GM10847 (cell line): ENCODE measurements around the gene MGAT4B.

Experiments used
- POLR2A ChIP-seq: IDR thresholded peaks from 2 replicates; pipeline ENCODE4 v1.6.1; 2011; ENCODE audit not compliant: insufficient read length; ENCODE audit errors: extremely low read depth

MGAT4B gene

DNA sequence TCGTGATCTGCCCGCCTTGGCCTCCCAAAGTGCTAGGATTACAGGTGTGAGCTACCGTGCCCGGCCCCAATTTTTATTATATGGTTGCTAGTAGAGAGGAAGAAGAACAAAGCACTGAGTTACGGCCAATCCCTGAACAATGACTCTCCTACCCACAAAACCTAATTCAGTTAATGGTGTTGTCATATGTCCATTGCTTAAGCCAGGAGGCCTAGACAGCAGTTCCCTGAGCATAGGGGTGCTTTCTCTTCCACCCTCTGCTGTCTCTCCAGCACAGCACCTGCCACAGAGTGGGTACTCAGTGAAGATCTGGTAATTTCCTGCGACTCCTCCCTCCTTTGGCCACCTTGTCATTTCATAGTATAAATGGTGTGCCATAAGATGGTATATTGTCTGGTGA lies 34.3 kb downstream of the MGAT4B start:
- no peak for TF ChIP-seq POLR2A

DNA sequence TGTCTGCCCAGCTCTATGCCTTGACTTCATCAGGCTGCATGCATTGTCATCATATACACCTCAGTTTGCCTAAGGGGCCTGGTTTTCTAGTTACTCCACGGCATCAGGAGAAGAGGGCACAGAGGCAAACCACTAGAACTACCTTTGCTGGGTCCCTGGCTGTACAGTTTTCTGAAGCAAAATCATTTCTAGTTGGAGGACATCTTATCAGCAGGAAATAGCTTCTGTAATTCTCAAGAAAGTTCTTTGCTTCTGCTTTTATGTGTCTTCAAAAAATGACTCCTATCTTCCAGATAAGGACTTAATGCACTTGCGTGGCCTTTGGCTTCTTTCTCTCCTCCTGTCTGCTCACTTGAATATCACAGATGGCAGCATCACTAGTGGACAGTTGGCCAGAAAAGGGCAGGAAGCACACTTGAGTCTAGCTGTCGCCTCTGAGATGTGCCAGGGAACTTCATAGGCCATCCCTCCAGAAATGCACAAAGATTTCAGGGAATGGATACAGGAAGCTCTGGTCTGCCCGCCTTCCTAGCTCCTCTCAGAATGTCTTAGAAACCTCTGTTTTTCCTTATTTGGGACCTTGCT lies 35.3 kb downstream of the MGAT4B start:
- no peak for TF ChIP-seq POLR2A

DNA sequence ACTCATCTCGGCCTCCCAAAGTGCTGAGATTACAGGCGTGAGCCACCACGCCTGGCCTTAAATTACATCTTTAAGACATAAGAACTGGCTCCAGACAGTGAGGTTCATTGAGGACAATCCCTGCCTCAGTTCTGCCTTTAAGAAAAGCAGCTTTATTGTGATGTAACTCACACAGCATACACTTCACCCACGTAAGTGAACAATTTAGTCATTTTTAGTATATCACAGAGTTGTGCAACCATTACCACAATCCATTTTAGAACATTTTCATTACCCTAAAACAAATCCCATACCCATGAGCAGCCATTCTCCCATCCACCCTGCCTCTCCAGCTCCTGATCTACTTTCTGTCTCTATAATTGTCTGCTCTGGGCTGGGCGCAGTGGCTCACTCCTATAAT lies 36.9 kb downstream of the MGAT4B start:
- no peak for TF ChIP-seq POLR2A

DNA sequence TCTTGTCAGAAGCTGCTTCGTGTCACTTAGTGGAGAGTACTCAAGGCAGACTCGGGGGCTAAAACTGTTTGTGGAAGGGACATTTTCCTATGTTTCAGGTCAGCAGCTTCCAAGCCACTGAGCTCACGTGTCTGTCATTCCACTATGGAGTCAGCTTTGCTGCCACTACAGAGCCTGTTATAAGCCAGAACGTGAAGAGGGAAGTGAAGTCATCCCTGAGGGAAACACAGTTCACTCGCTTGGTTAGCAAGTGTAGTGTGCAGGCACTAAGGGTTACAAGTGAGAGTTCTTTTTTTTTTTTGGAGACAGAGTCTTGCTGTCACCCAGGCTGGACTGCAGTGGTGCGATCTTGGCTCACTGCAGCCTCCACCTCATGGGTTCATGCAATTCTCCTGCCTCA lies 37.4 kb downstream of the MGAT4B start:
- no peak for TF ChIP-seq POLR2A

DNA sequence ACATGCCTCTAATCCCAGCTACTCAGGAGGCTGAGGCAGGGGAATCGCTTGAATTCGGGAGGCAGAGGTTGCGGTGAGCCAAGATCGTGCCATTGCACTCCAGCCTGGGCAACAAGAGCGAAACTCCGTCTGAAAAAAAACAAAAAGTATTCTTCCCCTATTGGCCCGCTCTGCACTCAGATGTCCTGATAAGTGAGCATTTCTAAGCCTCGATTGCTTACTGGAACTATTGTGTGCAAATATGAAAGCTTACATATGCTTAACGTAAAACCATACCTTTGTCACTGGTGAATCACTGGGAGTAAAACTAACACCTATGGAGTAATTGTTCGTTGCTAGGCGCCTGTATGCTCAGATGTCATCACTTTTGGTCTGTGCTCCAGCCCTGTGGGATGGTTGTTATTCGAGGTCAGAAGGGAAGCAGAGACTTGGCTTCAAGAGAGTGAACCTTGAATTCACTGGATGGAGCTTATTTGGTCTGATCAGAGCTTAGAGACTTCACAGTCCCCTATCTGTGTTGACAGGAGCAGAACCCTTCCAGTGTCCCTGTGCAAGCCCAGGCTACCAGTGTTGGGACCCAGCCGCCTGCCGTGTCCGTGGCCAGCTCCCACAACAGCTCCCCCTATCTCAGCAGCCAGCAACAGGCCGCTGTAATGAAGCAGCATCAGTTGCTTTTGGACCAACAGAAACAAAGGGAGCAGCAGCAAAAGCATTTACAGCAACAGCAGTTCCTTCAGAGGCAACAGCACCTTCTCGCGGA lies 38.2 kb downstream of the MGAT4B start:
- no peak for TF ChIP-seq POLR2A

DNA sequence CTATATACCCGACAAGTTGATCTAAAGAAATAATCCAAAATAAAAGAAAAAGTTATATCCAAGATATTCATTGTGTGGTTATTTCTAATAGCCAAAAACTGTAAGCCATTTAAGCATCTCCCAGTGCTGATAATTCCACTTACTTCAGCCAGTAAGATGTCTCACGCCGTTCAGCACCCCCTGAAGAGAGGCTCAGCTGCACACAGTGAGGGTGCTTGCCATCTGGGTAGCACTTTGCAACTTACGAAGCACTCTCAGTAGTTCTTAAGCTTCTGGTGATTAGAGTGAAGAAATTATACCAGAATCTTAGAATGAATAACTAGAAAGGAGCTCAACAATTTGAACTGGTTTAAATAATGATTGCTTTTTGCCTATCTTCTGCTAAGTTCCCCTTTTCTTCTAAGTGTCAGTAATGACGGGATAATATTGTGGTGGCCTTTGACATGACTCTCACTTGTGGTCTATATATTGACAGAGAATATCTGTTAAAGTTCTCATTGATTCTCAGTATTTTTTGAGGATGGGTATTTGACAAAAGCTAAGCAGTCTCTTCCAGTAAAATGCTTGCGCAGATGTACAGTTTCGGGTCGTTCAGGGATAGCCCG lies 39.1 kb downstream of the MGAT4B start:
- TF ChIP-seq POLR2A = no peak

DNA sequence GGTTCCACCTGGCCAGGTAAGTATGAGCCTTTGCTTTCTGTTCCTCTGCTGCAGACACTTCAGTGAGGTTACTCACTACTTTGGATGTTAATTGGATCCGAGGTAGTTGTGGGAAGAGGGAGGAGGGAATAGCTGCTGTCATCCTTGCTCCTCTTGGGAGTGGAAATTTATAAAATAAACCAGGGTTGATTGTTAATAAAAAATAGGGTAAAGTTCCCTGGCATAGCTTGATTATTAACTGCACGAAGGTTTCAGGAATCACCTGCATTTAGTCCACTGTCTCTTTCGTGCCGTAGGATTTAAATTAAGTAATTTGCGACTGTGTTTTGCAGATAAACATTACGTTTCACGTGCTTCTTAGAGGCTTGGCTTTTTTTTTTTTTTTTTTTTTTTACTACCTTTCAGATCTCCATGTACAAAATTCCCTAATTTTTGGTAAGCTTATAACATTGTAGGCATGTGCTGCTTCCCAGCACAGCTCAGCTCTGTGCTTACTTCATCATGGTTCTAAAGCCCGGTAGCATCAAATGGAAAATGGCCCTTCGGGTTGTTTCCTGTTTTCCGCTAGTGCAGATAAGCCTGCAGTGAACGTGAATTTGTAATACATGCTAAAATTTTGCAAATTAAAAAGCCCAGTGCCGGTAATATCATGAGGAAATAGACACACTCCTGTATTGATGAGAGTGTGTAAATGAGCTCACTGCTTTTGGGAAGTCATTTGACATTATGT lies 39.8 kb downstream of the MGAT4B start:
- TF ChIP-seq POLR2A = no peak

DNA sequence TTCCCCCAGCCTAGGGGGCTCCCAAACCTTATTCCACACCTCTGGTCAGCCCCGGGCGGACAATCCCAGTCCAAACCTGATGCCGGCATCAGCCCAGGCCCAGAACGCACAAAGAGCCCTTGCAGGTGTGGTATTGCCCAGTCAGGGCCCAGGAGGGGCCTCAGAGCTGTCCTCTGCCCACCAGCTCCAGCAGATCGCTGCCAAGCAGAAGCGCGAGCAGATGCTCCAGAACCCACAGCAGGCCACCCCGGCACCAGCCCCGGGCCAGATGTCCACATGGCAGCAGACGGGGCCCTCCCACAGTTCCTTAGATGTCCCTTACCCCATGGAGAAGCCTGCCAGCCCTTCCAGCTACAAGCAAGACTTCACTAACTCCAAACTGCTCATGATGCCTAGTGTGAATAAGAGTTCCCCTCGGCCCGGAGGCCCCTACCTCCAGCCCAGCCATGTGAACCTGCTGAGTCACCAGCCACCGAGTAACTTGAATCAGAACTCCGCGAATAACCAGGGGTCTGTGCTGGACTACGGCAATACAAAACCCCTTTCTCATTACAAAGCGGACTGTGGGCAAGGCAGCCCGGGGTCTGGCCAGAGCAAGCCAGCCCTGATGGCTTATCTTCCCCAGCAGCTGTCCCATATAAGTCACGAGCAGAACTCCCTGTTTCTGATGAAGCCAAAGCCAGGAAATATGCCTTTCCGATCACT lies 40.5 kb downstream of the MGAT4B start:
- no peak for TF ChIP-seq POLR2A

DNA sequence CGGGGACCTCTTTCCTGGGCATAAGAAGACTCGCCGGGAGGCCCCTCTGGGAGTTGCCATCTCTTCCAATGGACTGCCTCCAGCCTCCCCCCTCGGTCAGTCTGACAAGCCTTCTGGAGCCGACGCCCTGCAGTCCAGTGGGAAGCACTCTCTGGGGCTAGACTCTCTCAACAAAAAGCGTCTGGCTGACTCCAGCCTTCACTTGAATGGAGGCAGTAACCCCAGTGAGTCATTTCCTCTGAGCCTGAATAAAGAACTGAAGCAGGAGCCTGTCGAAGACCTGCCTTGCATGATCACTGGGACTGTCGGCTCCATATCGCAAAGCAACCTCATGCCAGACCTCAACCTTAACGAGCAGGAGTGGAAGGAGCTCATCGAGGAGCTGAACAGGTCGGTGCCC lies 41.3 kb downstream of the MGAT4B start:
- TF ChIP-seq POLR2A = no peak

DNA sequence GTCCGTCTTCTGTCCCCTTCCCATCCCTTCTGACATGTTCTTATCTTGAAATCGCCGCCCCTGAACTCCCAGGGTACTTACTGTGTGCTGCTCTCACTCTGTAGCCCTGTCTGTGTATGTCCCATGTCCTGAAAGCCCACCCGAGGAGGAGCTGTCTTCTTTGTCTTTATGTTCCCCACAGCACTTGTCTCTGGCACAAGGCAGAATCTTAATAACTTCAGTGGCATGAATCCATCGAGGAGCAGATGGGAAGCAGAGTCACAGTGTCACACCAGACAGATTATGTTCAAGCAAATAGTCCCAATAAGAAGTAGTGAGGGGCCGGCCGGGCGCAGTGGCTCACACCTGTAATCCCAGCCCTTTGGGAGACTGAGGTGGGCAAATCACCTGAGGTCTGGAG lies 42.6 kb downstream of the MGAT4B start:
- TF ChIP-seq POLR2A = no peak

DNA sequence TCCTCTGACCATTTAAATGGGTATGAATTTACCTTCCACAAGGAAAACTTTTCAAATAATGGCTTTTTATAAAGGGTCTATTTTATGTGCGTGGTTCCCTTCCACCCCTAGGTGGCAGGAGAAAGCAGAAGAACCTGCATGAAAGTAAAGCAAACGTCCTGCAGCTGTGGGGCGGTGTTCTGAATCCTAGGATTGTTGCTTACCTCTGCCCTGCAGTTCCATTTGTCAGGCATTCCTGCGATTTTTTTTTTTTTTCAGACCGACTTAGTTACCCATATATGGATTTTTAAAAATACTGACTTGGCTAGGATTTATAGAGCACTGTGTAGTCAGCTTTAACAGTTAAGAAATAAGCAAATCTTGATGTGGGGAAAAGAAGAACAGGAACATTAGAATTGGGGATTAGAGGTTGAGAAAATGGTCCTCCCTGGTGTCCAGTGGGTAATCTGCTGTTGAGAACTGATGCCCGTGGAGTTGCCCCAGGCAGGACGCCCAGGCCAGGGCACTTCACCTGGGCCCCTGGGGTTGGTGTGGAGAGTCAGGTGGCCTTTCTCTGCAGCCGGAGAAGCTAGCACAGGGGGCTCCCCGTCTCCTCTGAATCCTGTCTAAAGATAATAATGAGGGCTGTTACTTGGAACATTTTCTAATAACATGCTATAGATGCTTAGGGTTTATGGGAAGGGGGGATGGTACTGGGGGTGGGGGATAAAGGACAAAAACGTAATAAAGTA lies 43.3 kb downstream of the MGAT4B start:
- no peak for TF ChIP-seq POLR2A

DNA sequence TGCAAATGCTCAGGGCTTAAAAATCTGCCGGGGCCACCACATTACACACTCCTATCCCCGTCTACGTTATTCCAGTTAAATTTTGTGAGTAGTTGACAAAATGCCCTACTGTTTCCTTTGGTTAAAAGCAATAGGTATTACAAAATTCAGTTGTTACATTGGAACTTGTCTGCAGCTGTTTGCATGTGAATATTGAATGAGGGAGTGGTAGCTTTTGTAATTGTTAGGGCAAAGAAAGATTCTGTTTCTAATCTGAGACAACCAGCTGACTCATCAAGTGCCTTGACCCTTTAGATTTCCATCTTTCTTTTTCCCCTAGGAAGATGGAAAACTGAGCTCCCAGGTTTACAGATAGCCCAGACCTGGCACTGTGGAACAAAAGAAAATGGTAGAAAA lies 43.9 kb downstream of the MGAT4B start:
- no peak for TF ChIP-seq POLR2A

DNA sequence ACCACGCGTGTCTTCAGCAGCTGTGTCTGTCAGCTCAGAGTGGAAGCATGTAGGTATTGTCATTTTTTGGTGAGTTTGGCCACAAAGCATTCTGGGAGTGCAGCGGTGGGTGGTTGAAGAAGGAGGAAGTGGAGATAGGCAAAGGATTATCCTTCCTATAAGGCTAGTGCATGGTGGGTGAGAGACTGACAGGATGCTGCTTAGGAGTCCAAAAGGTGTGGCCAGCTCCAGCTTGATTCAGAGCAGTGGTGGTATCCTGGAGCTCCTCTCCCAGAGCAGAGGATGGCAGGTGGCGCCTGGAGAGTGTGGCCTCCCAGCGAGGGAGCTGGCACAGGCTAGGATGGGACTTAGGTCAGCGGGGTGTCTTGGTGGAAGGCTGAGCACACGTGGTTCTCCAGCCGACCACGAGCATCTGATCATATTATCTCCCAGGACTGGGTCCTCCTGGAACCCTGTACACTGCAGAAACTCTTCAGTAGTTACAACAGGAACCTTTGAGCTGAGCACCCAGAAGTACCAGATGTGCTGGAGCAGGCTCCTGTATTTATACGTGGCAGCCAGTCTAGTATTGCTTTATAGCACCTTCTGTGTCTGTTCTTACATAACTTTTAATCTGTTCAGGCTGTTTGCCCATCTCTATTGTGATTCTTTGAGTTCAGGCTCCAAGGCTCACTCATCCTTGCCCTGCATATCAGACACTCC lies 44.4 kb downstream of the MGAT4B start:
- TF ChIP-seq POLR2A = no peak
